ENCODE results near the gene METAP1.
"Not testable (repeated sequence)": the region's sequence is repeated elsewhere in the genome, so short reads cannot be mapped to it uniquely, and the experiment has no call there.

METAP1 gene

DNA sequence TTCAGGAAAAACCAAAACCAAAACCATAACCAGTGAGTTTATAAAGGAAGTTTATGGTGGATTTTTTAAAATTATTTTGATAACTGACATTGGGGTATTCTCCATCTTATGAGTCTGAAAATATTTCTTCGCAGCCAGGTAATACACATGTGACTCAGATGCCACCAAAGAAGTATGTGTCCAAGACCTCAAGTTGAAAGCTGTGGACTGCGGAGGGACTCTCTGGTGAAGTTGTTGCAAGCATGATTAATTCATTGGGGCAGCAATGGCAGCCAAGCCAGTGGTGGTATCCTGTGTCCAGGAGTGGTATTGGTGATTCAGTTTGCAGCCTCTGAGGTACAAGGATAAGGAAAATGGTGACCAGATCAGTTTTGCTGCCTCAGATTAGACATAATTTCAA, 107.1 kb downstream of the METAP1 start:
- no peak for DNase-seq

DNA sequence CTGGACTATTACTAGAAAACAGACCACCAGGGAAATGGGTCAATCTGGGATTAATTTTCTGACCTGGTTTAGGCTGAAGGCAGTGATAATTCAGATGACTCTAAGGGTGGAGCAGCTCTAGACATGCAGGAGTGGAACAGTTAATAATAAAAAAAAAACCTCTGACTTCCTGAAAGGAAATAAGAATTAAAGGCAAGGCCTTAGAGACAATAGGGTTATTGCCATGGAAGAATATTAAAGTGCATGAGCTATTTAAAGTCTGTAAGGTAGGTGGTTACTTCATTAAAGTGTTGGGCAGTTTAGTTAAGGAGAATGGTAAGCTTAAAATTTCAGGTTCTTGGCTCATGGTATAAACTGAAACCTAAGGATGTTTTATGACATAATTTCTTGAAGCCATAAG, 107.6 kb downstream of the METAP1 start:
- no peak for DNase-seq

DNA sequence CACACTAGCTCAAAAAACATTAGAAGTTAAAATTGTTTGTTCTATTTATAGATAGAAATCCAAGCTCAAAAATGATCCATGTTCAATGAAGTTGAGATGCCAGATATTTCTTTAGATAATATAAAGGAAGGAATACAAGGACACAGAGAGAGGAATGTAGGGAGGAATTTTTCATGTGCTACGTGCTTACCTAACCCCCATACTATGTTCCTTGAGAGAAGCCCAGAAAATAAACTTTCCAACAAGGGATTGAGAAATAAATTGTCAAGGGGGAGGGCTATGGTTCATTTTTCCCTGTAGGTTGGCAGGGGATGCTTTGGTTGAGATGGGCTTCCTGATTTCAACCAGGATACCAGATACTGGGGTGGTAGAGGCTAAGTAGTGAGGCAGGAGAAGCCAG, 108.6 kb downstream of the METAP1 start:
- no peak for DNase-seq

DNA sequence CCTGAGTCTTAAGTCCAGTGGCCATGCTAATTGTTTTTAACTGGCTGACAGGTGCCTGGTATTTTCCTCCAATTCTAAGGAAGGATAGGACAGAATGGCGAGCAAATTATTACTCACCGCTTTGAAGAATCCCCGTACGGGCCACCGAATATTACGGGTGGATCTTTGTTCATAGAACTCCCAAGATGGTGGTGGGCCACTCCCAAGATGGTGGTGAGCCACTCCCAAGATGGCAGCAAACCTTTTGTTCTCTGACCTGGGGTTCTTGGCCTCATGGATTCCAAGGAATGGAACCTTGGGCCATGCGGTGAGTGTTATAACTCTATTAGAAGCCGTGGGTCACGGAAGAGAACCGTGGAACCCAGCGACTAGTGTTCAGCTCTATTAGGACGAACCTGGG, 113.8 kb downstream of the METAP1 start:
- not testable (repeated sequence) for DNase-seq
